ENCODE measurements around the gene DPY30. TPM values are rescaled to one million over a fixed set of nuclear protein-coding genes. Genes with fewer than 3 reads are reported as not detected.

The DPY30 gene
- total RNA-seq, 1 experiment from 2014 or later, result 105 TPM

DNA sequence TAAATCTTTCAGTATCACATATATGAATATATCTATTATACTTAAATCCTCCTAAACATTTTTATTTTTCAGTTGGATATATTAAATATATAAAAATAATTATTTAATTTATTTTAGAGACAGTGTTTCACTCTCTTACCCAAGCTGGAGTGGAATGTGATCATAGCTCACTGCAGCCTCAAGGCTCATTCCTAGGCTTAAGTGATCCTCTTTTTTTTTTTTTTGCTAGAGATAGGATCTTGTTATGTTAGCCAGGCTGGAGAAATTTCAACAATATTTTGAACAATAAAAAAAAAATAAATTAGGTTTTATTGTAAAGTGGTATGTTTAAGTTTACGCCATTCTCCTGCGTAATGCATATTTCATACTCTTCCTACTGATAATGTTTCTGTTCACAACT lies 27.9 kb upstream of the DPY30 start:
- Histone ChIP-seq H3K9me3 (ENCODE audit: control insufficient read depth, insufficient read depth, low read depth, low read length) (no peaks in the 10 kb centered on the region), H3K27me3 (ENCODE audit: control insufficient read depth, insufficient read depth, low read length) (no peaks in the 10 kb centered on the region), H3K27ac (ENCODE audit: low read length) (no peak overlapping the region), H3K36me3 (ENCODE audit: control insufficient read depth, insufficient read depth, low read length) (no peaks in the 10 kb centered on the region), H3K4me3 (ENCODE audit: low read depth in 2 of 2, low read length in 2 of 2) (no peak overlapping the region), H3K4me1 (ENCODE audit: control insufficient read depth, insufficient read depth, low read length) (no peaks in the 10 kb centered on the region; the same call in 1 of the 2 replicates)
- CTCF ChIA-PET, result no interaction called here
- POLR2A ChIA-PET, result interaction anchor here (0.7 kb wide), 1 partner anchor 28 kb away, joined by 4 read pairs; the partner anchor contains the start of gene DPY30
- DNase-seq (ENCODE audit: low read depth, low spot score) (no peak), ATAC-seq (no peak)
- intact Hi-C loops (cut with micrococcal nuclease; ENCODE audit: unreplicated experiment) (no loop called here), in situ Hi-C loops (cut with HindIII; ENCODE audit: low pct_unique_long_range_greater_than_20kb, low sequenced_read_pairs) (no loop called here)
- TF ChIP-seq POLR2AphosphoS5 (IDR thresholded peaks at IDR 0.05; ENCODE audit: low read depth, low read length), result no peak
- no peak for TF ChIP-seq TCF7L2 (IDR thresholded peaks at IDR 0.05; ENCODE audit: low read depth, low read length)
- TF ChIP-seq, protein P1, sequence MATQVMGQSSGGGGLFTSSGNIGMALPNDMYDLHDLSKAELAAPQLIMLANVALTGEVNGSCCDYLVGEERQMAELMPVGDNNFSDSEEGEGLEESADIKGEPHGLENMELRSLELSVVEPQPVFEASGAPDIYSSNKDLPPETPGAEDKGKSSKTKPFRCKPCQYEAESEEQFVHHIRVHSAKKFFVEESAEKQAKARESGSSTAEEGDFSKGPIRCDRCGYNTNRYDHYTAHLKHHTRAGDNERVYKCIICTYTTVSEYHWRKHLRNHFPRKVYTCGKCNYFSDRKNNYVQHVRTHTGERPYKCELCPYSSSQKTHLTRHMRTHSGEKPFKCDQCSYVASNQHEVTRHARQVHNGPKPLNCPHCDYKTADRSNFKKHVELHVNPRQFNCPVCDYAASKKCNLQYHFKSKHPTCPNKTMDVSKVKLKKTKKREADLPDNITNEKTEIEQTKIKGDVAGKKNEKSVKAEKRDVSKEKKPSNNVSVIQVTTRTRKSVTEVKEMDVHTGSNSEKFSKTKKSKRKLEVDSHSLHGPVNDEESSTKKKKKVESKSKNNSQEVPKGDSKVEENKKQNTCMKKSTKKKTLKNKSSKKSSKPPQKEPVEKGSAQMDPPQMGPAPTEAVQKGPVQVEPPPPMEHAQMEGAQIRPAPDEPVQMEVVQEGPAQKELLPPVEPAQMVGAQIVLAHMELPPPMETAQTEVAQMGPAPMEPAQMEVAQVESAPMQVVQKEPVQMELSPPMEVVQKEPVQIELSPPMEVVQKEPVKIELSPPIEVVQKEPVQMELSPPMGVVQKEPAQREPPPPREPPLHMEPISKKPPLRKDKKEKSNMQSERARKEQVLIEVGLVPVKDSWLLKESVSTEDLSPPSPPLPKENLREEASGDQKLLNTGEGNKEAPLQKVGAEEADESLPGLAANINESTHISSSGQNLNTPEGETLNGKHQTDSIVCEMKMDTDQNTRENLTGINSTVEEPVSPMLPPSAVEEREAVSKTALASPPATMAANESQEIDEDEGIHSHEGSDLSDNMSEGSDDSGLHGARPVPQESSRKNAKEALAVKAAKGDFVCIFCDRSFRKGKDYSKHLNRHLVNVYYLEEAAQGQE (IDR thresholded peaks at IDR 0.05; ENCODE audit: insufficient read depth in 1 of 2, low read depth in 2 of 2, low read length in 1 of 2), result no peak
- TF ChIP-seq, protein P2, sequence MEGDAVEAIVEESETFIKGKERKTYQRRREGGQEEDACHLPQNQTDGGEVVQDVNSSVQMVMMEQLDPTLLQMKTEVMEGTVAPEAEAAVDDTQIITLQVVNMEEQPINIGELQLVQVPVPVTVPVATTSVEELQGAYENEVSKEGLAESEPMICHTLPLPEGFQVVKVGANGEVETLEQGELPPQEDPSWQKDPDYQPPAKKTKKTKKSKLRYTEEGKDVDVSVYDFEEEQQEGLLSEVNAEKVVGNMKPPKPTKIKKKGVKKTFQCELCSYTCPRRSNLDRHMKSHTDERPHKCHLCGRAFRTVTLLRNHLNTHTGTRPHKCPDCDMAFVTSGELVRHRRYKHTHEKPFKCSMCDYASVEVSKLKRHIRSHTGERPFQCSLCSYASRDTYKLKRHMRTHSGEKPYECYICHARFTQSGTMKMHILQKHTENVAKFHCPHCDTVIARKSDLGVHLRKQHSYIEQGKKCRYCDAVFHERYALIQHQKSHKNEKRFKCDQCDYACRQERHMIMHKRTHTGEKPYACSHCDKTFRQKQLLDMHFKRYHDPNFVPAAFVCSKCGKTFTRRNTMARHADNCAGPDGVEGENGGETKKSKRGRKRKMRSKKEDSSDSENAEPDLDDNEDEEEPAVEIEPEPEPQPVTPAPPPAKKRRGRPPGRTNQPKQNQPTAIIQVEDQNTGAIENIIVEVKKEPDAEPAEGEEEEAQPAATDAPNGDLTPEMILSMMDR (IDR thresholded peaks at IDR 0.05), result no peak
- no peak for TF ChIP-seq SIN3A (IDR thresholded peaks at IDR 0.05; ENCODE audit: borderline replicate concordance, insufficient read depth, low read depth, low read length)
- BruUV-seq (replicated peaks), result no TSS peak

DNA sequence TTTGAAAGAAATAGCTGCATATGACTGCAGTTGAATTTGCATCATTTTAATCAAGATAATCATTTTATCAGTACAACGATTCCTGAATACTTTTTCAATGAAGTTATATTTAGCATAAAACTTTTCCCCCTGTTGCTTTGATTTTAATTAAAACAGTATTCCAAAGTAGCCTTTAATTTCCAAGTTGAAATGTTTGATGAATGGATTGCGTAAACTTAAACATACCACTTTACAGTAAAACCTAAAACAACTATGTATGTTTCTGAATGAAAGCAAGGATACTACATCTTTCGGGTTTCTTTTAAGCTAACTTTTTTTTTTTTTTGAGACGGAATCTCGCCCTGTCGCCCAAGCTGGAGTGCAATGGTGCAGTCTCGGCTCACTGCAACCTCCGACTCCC lies 25.1 kb upstream of the DPY30 start:
- TF ChIP-seq POLR2AphosphoS5 (IDR thresholded peaks at IDR 0.05; ENCODE audit: low read depth, low read length), result no peak
- TF ChIP-seq, protein P2 (IDR thresholded peaks at IDR 0.05), result no peak
- no peaks in the 10 kb centered on the region for H3K9me3 ChIP-seq (ENCODE audit: control insufficient read depth, insufficient read depth, low read depth, low read length)
- intact Hi-C loops (cut with micrococcal nuclease; ENCODE audit: unreplicated experiment) (no loop called here), in situ Hi-C loops (cut with HindIII; ENCODE audit: low pct_unique_long_range_greater_than_20kb, low sequenced_read_pairs) (no loop called here)
- H3K27me3 ChIP-seq (ENCODE audit: control insufficient read depth, insufficient read depth, low read length), result no peaks in the 10 kb centered on the region
- no TSS peak for BruUV-seq (replicated peaks)
- ATAC-seq (no peak), DNase-seq (ENCODE audit: low read depth, low spot score) (no peak)
- POLR2A ChIA-PET, result interaction anchor here (1.6 kb wide), 1 partner anchor 101 kb away, joined by 4 read pairs; the partner anchor contains the start of gene SLC30A6
- H3K27ac ChIP-seq (ENCODE audit: low read length), result peak overlapping the region; percentile 80
- CTCF ChIA-PET, result no interaction called here
- no peaks in the 10 kb centered on the region for H3K36me3 ChIP-seq (ENCODE audit: control insufficient read depth, insufficient read depth, low read length)
- H3K4me1 ChIP-seq (ENCODE audit: control insufficient read depth, insufficient read depth, low read length), result no peaks in the 10 kb centered on the region; the same call in 1 of the 2 replicates
- H3K4me3 ChIP-seq (ENCODE audit: low read depth in 2 of 2, low read length in 2 of 2), result peak overlapping the region; percentile 76 to 80

All from Panc1 (cell line).